HG02970 (cell line): ENCODE measurements around the gene CPT1B.
"Not testable (repeated sequence)": the region's sequence is repeated elsewhere in the genome, so short reads cannot be mapped to it uniquely, and the experiment has no call there.

Source experiments
- ATAC-seq: cut with Tn5 transposase; IDR thresholded peaks from one replicate; pipeline ENCODE4 v1.9.1; 2021; ENCODE audit warnings: mild to moderate bottlenecking, moderate library complexity, moderate number of reproducible peaks; ENCODE audit not compliant: unreplicated experiment, low FRiP score

Gene CPT1B

GRCh38 chr22:50548040-50548920, 29.9 kb downstream of the CPT1B start:
- ATAC-seq, result no peak

GRCh38 chr22:50547263-50547985, 30.8 kb downstream of the CPT1B start:
- no peak for ATAC-seq

- ATAC-seq, result no peak
Observed at GRCh38 chr22:50546326-50547262, 31.6 kb downstream of the CPT1B start.

GRCh38 chr22:50545522-50546325, 32.5 kb downstream of the CPT1B start, which contains the start of gene KLHDC7B:
TSS of gene KLHDC7B (plus strand) at chr22:50545899. CDS start at chr22:50546244, 345 bp downstream.
- no peak for ATAC-seq

- ATAC-seq, result no peak
Observed at GRCh38 chr22:50544746-50545253, 33.4 kb downstream of the CPT1B start.

- ATAC-seq, result no peak
Observed at GRCh38 chr22:50544078-50544745, 34.0 kb downstream of the CPT1B start.

- ATAC-seq, result no peak
Observed at GRCh38 chr22:50542416-50542927, 35.8 kb downstream of the CPT1B start.

- ATAC-seq, result not testable (repeated sequence)
Observed at GRCh38 chr22:50541667-50542026, 36.6 kb downstream of the CPT1B start.

GRCh38 chr22:50540381-50540780, 37.8 kb downstream of the CPT1B start:
- ATAC-seq, result no peak

GRCh38 chr22:50537765-50538164, 40.5 kb downstream of the CPT1B start:
- no peak for ATAC-seq

- ATAC-seq, result no peak
Observed at GRCh38 chr22:50536226-50536625, 42.0 kb downstream of the CPT1B start.

- no peak for ATAC-seq
Observed at GRCh38 chr22:50535113-50535512, 43.1 kb downstream of the CPT1B start.

GRCh38 chr22:50533856-50534711, 44.1 kb downstream of the CPT1B start:
- ATAC-seq, result not testable (repeated sequence)

GRCh38 chr22:50532824-50533796, 45.1 kb downstream of the CPT1B start:
- no peak for ATAC-seq

- ATAC-seq, result no peak
Observed at GRCh38 chr22:50531962-50532674, 46.1 kb downstream of the CPT1B start.

GRCh38 chr22:50531546-50531961, 46.7 kb downstream of the CPT1B start:
- no peak for ATAC-seq
